NCI-H524 treated with DMSO at 0.1 percent for 48 hours (cell line): Measurements from ENCODE around the gene NSMF.
"Not testable (repeated sequence)": the region's sequence is repeated elsewhere in the genome, so short reads cannot be mapped to it uniquely, and the experiment has no call there.

Experiments used
- DNase-seq: peaks from one replicate; lab custom pipeline; 2025; lab: John Stamatoyannopoulos, UW

The NSMF gene

DNA sequence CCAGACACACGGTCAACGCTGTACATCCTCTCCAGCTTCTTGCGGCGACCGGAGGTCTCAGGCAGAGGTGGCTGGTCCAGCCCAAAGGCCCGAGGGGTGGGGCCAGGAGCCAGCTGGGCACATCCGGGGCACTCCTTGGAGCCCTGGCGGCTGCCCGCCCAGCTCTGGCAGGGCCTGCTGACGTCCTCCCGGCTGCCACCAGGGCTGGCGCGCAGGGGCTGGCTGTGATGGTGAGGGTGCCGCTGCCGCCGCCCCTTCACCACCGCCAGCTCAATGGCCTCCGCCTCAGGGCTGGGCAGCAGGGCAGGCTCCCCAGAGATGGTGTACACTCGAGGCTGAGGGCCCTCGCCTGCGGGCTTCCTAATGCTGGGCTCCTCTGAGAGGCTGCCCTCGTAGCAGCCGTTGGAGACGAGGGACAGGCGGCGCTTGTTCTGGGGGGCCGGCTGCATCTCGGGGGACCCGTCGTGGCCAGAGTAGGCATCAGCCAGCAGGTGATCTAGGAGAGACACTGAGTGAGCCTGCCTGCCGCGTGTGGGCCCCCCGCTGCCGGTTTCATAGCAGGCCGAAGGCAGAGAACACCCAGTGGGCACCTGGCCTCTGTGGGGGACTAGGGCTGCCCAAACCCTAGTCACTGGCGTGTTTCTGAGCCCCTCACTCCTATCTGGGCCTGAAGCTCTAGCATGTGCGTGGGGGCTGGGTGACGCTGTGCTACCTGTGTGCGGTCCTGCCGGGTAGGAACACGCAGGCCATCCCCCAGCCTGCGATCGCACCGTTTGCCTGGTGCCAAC, 1.5 kb downstream of the NSMF start:
- no peak for DNase-seq

- no peak for DNase-seq
These were observed 2.2 kb downstream of the NSMF start for GRCh38 chr9:137456864-137457405.

- DNase-seq: no peak
These were observed 2.9 kb downstream of the NSMF start for GRCh38 chr9:137456061-137456863.

DNA sequence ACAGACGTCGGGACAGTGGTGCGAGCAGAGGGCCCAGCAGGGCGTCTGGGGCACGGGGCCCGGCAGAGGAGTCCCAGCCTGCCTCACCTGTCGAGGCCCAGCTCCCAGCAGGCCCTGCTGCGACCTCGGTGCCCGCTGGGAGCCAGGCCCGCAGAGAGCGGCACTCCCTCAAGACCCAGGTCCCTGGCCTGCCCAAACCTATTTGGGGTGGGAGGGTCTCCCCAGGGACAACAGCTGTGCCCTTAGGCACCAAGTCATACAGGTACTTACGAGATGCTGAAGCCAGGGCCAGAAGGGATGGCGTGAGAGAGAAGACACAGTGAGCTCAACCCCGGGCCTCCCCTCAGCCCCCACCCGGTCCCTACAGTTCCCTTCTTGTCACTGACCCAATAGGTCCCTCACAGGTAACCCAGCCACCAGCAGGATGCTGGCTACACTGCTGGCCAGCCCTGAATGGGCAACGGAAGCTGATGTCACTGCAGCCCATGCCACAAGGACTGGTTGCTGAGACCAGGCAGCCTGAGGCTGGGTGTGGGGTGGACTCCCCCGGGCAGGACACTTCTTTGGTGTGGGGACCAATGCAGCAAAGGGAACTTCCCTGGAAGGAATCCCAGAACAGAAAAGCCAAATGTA, 3.7 kb downstream of the NSMF start:
- no peak for DNase-seq

- no peak for DNase-seq
These were observed 4.4 kb downstream of the NSMF start for GRCh38 chr9:137454597-137455358.

- no peak for DNase-seq
These were observed 5.0 kb downstream of the NSMF start for GRCh38 chr9:137454145-137454596.

DNA sequence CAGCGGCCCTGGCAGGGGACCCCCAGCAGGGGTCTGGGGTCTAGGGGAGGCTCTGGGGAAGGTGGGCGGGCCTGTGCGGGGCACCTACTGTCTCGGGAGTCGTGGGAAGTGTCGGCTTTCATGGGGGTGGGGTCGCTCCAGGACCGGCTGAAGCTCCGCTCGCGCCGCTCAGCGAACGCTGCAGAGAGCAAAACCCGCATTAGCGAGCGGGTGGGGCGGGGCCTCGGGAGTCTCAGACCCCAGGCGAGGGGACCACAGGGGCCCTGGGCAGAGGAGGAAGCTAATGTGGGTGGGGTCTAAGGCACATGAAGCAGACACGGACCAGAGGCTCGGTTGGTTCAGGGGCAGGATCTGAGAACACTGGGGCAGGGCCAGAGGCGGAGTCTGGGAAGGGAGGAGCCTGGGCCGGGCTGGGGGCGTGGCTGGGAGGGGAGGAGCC, 5.5 kb downstream of the NSMF start:
- no peak for DNase-seq

- DNase-seq: no peak
These were observed 6.1 kb downstream of the NSMF start for GRCh38 chr9:137452761-137453642.

DNA sequence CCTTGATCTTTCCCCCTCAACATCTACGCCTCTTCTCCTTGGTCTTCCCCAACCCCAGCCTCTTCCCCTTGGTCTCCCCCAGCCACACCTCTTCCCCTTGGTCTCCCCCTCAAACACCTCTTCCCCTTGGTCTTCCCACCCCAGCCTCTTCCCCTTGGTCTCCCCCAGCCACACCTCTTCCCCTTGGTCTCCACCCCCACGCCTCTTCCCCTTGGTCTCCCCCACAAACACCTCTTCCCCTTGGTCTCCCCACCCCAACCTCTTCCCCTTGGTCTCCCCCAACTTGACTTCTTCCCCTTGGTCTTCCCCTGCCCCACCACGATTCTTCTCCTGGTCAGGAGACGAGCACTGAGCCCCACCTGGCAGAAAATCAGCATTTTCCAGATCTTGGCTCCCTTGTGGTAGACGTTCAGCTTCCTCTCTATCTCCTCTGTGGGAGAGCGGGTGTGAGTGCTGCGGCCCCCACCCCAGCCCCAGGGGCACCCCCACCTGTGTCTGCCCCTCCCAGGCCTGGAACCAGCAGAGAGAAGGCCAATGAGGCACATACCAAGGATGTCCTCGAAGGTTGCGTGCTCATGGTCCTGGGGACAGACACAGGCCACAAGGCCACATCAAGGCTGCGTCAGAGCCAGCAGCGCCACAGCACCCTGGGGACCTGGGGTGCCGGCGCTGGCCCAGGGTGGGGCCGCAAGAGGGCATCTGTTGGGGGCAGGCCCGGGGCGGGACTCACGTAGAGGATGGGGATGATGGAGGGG, 7.0 kb downstream of the NSMF start:
- DNase-seq: no peak

- DNase-seq: not testable (repeated sequence)
These were observed 7.7 kb downstream of the NSMF start for GRCh38 chr9:137451264-137452005.

DNA sequence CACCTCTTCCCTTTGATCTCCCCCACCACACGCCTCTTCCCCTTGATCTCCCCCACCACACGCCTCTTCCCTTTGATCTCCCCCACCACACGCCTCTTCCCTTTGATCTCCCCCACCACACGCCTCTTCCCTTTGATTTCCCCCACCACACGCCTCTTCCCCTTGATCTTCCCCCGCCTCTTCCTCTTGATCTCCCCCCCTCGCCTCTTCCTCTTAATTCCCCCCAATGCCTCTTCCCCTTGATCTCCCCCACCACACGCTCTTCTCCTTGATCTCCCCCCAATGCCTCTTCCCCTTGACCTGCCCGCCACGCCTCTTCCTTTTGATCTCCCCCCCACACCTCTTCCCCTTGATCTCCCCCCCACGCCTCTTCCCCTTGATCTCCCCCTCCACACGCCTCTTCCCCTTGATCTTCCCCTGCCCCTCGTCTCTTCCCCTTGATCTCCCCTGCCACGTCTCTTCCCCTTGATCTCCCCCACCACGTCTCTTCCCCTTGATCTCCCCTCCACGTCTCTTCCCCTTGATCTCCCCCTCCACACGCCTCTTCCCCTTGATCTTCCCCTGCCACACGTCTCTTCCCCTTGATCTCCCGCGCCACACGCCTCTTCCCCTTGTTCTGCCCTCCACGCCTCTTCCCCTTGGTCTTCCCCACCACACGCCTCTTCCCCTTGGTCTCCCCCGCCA, 8.5 kb downstream of the NSMF start:
- DNase-seq: not testable (repeated sequence)

GRCh38 chr9:137449931-137450538, 9.1 kb downstream of the NSMF start:
- no peak for DNase-seq

- no peak for DNase-seq
These were observed 9.9 kb downstream of the NSMF start for GRCh38 chr9:137449081-137449844.

DNA sequence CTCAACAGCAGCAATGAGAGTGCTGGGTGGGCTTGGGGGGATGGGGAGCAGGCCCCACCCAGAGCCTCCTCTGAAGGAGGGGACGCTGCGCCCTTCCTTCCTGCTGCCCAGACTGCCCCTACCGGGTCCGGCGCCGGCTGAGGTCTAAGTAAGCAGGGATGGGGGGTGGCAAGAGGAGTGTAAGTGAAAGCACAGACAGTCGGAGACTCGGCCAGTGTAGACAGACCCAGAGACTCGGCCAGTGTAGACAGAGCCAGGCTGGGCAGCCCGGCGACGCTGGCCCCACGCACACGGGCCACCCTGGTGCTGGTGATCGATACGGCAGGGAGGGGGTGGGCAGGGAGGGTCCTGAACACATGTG, 10.6 kb downstream of the NSMF start:
- DNase-seq: no peak

- no peak for DNase-seq
These were observed 11.2 kb downstream of the NSMF start for GRCh38 chr9:137447722-137448601.

GRCh38 chr9:137446851-137447471, 12.2 kb downstream of the NSMF start:
- DNase-seq: no peak
